ENCODE data around the gene LEKR1. TPM values are rescaled to one million over a fixed set of nuclear protein-coding genes. Genes with fewer than 3 reads are reported as not detected.

Gene LEKR1
- total and polyA plus RNA-seq, 8 donors = 0.76 to 3.8 (median 2.1) TPM

GRCh38 chr3:156938724-156939123, 112.6 kb downstream of the LEKR1 start:
- no peaks in the 10 kb centered on the region for H3K4me1 ChIP-seq
- no peak for DNase-seq
- H3K27ac ChIP-seq = no peak overlapping the region
- TF ChIP-seq, protein P1, sequence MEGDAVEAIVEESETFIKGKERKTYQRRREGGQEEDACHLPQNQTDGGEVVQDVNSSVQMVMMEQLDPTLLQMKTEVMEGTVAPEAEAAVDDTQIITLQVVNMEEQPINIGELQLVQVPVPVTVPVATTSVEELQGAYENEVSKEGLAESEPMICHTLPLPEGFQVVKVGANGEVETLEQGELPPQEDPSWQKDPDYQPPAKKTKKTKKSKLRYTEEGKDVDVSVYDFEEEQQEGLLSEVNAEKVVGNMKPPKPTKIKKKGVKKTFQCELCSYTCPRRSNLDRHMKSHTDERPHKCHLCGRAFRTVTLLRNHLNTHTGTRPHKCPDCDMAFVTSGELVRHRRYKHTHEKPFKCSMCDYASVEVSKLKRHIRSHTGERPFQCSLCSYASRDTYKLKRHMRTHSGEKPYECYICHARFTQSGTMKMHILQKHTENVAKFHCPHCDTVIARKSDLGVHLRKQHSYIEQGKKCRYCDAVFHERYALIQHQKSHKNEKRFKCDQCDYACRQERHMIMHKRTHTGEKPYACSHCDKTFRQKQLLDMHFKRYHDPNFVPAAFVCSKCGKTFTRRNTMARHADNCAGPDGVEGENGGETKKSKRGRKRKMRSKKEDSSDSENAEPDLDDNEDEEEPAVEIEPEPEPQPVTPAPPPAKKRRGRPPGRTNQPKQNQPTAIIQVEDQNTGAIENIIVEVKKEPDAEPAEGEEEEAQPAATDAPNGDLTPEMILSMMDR (IDR thresholded peaks at IDR 0.05) = no peak
- ATAC-seq = no peak
- H3K36me3 ChIP-seq = no peaks in the 10 kb centered on the region
- H3K27me3 ChIP-seq = no peaks in the 10 kb centered on the region
- intact Hi-C loops (cut with DNase I) = no loop called here
- no peaks in the 10 kb centered on the region for H3K9me3 ChIP-seq
- H3K4me3 ChIP-seq = no peak overlapping the region

- Histone ChIP-seq H3K36me3 (no peaks in the 10 kb centered on the region), H3K4me1 (no peaks in the 10 kb centered on the region), H3K4me3 (no peak overlapping the region), H3K27me3 (no peaks in the 10 kb centered on the region), H3K9me3 (no peaks in the 10 kb centered on the region), H3K27ac (no peak overlapping the region)
- intact Hi-C loops (cut with DNase I) = no loop called here
- ATAC-seq (no peak), DNase-seq (no peak)
- TF ChIP-seq, protein P1 (IDR thresholded peaks at IDR 0.05) = no peak
These were observed 113.2 kb downstream of the LEKR1 start for GRCh38 chr3:156939315-156939714.

GRCh38 chr3:156941311-156941710, 115.2 kb downstream of the LEKR1 start:
- H3K27me3 ChIP-seq = no peaks in the 10 kb centered on the region

DNA sequence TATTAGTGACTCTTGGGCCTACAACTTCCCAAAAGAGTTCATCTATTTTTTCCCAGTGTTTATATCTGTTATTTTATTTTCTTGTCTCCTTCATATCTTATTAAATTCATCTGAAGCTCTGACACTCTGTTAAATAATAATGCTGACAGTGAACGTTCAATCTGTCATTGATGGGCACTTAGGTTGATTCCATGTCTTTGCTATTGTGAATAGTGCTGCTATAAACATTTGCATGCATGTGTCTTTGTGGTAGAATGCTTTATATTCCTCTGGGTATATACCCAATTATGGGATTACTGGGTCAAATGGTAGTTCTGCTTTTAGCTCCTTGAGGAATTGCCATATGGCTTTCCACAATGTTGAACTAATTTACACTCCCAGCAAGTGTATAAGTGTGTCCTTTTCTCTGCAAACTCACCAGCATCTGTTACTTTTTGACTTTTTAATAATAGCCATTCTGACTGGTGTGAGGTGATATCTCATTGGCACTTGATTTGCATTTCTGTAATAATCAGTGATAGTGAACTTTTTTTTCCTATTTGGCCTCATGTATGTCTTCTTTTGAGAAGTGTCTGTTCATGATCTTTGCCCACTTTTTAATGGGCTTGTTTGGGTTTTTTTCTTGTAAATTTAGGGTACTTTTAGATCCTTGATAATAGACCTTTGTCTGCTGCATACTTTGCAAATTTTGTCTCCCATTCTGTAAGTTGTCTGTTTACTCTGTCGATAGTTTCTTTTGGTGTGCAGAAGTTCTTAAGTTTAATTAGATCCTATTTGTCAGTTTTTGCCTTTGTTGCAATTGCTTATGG, 122.5 kb downstream of the LEKR1 start:
- Histone ChIP-seq H3K4me3 (no peak overlapping the region), H3K27me3 (no peaks in the 10 kb centered on the region), H3K36me3 (no peaks in the 10 kb centered on the region), H3K9me3 (peaks cover 0 to 2% of the 10 kb centered on the region in 2 donors), H3K4me1 (no peaks in the 10 kb centered on the region), H3K27ac (no peak overlapping the region)
- DNase-seq = no peak
- TF ChIP-seq, protein P1 (IDR thresholded peaks at IDR 0.05) = no peak
- intact Hi-C loops (cut with DNase I) = no loop called here
- no peak for ATAC-seq

More at GRCh38 chr3:156941311-156941710, 115.2 kb downstream of the LEKR1 start:
- H3K9me3 ChIP-seq = no peaks in the 10 kb centered on the region
- H3K4me1 ChIP-seq = no peaks in the 10 kb centered on the region
- no peaks in the 10 kb centered on the region for H3K36me3 ChIP-seq
- no peak overlapping the region for H3K4me3 ChIP-seq
- intact Hi-C loops (cut with DNase I) = no loop called here
- DNase-seq (no peak), ATAC-seq (no peak)
- no peak overlapping the region for H3K27ac ChIP-seq
- TF ChIP-seq, protein P1 (IDR thresholded peaks at IDR 0.05) = no peak

DNA sequence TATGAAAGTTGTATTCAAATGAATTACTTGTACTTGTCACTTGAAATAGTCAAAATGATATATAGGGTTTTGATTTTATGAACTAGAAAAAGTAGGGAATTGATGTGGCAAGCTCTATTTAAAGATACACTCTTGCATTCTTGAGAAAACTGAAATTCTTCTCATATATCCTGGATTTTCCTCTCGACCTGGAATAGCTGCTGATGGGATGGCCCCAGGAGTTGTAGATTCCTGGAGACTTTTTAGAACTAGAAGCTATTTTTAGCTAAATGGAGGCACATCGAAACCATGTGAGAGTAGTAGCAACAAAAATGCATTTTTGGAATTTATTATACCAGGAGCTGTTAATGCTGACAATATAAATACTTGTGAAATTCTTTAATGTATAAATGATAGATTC, 125.9 kb downstream of the LEKR1 start:
- Histone ChIP-seq H3K36me3 (no peaks in the 10 kb centered on the region), H3K4me1 (no peaks in the 10 kb centered on the region), H3K27me3 (no peaks in the 10 kb centered on the region), H3K9me3 (peaks cover 0 to 3% of the 10 kb centered on the region in 2 donors), H3K4me3 (no peak overlapping the region), H3K27ac (no peak overlapping the region)
- intact Hi-C loops (cut with DNase I) = no loop called here
- no peak for DNase-seq
- no peak for ATAC-seq
- TF ChIP-seq, protein P1 (IDR thresholded peaks at IDR 0.05) = no peak

Measured in left lung (tissue), 10 donors.